Transverse colon (tissue), 4 donors: ENCODE results near the gene MANF. TPM values are rescaled to one million over a fixed set of nuclear protein-coding genes. Genes with fewer than 3 reads are reported as not detected.

Source experiments
- DNase-seq: peaks from one replicate; pipeline ENCODE4 v3.0.0-alpha.2; 2019
- H3K27ac ChIP-seq, 4 donors: fragments of 200-600 bp; sonication (generic); 2 replicates each; pipeline ENCODE4 v1.5.1; 2016 to 2018; ENCODE audit warnings: inconsistent platforms in 4 of 4
- H3K27me3 ChIP-seq: fragments of 200-600 bp; sonication (generic); 2 replicates; pipeline ENCODE4 v1.5.1; 2017; ENCODE audit warnings: inconsistent platforms
- H3K36me3 ChIP-seq, 4 donors: fragments of 200-600 bp; sonication (generic); 2 replicates each; pipeline ENCODE4 v1.5.1; 2017 to 2019; ENCODE audit warnings: inconsistent platforms in 4 of 4
- H3K4me1 ChIP-seq, 4 donors: fragments of 200-600 bp; sonication (generic); 2 replicates each; pipeline ENCODE4 v1.5.1; 2017 to 2020; ENCODE audit warnings: inconsistent platforms in 4 of 4
- H3K4me3 ChIP-seq, 4 donors: fragments of 200-600 bp; sonication (generic); 1 replicate in 1 of 4; 2 replicates in 3 of 4; pipeline versions ENCODE4 v1.5.1 to v1.6.1; 2017 to 2019; ENCODE audit warnings: inconsistent platforms in 4 of 4
- H3K9me3 ChIP-seq, 2 donors: fragments of 200-600 bp; sonication (generic); 2 replicates each; pipeline ENCODE4 v1.5.1; 2017 to 2019; ENCODE audit warnings: inconsistent platforms in 2 of 2
- EP300 ChIP-seq: sonication (generic); formaldehyde crosslinking; IDR thresholded peaks from one replicate; pipeline ENCODE4 v1.6.1; 2017; ENCODE audit warnings: antibody characterized with exemption, low read depth
- POLR2A ChIP-seq: fragments of 450-650 bp; IDR thresholded peaks from one replicate; pipeline ENCODE4 v1.6.1; 2016; ENCODE audit warnings: antibody characterized with exemption, mild to moderate bottlenecking, moderate library complexity
- POLR2AphosphoS5 ChIP-seq, 3 donors: sonication (generic); formaldehyde crosslinking; IDR thresholded peaks; one replicate each; pipeline ENCODE4 v1.6.1; 2016; ENCODE audit warnings: antibody characterized with exemption in 3 of 3
- WGBS, 2 donors: methylation state at CpG; one replicate each; pipeline ENCODE4 v1.1.5; 2018; ENCODE audit warnings: low coverage in 1 of 2; 5-methylcytosine and 5-hydroxymethylcytosine counted together
- in situ Hi-C, 4 donors: fragments of 200-750 bp; cut with MboI; loops; one replicate each; pipeline versions ENCODE4 v1.15.0 to v1.15.1; 2017; ENCODE audit warnings: low sequenced_read_pairs in 3 of 4, low pct_ligation_motif_present in 1 of 4, low pct_unique_long_range_greater_than_20kb in 1 of 4
- intact Hi-C: fragments of 100-400 bp; cut with DNase I; formaldehyde crosslinking; loops from one replicate; pipeline ENCODE4 v1.15.1; 2023; ENCODE audit warnings: low total_unique reads
- total RNA-seq, 4 donors: library from RNA; depleted of rRNA; stranded (reverse); fragments of >200 nt; gene quantifications; one replicate each; pipeline ENCODE4 v1.1.0, GENCODE V29; 2016
- TF ChIP-seq, protein P1 (sequence below), 5 experiments: fragments of 200-600 bp in 3 of 5; fragments of 450-650 bp in 2 of 5; sonication (generic) in 3 of 5; IDR thresholded peaks; 1 replicate in 2 of 5; 2 replicates in 3 of 5; pipeline ENCODE4 v1.5.1; 2016 to 2017; ENCODE audit warnings: antibody characterized with exemption in 5 of 5, inconsistent platforms in 3 of 5, mild to moderate bottlenecking in 2 of 5, moderate library complexity in 1 of 5

Gene MANF
- total RNA-seq, 4 donors from 2014 or later = 15.7 to 56.2 (median 26.6) TPM

DNA sequence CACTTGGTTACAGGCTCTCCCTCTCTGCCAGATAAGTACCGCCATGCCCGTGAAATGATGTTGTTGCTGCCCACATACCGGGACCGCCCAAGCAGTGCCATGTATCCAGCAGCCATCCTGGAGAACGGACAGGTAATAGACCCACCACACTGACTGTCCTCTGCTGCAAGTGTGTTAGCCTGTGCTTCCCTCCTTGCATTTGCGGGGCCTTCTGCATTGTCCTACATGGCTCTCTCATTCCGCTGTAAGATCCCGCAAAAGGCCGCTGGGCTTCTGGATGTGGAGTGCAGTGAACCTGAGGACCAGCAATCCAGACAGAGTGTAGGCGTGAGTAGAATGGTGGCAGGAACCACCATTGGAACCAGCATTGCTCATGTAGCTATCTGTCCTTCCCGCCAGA is 10.6 kb upstream of the MANF start:
- intact Hi-C loops (no loop called here), in situ Hi-C loops (loop anchor here in 3 of 4 donors (5.0 to 25.0 kb wide), 4 partner anchors 387 to 750 kb away; no protein-coding TSS in a partner anchor)
- WGBS, 2 donors = 93 to 100% methylated on average over 1 to 11 of the region's 11 CpGs
- H3K4me1 ChIP-seq = no peaks in the 10 kb centered on the region
- H3K27me3 ChIP-seq = no peaks in the 10 kb centered on the region
- H3K9me3 ChIP-seq = no peaks in the 10 kb centered on the region
- DNase-seq = no peak
- no peak for TF ChIP-seq POLR2AphosphoS5 (IDR thresholded peaks at IDR 0.05)
- no peak for TF ChIP-seq POLR2A
- TF ChIP-seq, protein P1, sequence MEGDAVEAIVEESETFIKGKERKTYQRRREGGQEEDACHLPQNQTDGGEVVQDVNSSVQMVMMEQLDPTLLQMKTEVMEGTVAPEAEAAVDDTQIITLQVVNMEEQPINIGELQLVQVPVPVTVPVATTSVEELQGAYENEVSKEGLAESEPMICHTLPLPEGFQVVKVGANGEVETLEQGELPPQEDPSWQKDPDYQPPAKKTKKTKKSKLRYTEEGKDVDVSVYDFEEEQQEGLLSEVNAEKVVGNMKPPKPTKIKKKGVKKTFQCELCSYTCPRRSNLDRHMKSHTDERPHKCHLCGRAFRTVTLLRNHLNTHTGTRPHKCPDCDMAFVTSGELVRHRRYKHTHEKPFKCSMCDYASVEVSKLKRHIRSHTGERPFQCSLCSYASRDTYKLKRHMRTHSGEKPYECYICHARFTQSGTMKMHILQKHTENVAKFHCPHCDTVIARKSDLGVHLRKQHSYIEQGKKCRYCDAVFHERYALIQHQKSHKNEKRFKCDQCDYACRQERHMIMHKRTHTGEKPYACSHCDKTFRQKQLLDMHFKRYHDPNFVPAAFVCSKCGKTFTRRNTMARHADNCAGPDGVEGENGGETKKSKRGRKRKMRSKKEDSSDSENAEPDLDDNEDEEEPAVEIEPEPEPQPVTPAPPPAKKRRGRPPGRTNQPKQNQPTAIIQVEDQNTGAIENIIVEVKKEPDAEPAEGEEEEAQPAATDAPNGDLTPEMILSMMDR (IDR thresholded peaks at IDR 0.05) = no peak
- no peak for TF ChIP-seq EP300
- no peak overlapping the region for H3K27ac ChIP-seq
- no peaks in the 10 kb centered on the region for H3K36me3 ChIP-seq
- H3K4me3 ChIP-seq = no peak overlapping the region

DNA sequence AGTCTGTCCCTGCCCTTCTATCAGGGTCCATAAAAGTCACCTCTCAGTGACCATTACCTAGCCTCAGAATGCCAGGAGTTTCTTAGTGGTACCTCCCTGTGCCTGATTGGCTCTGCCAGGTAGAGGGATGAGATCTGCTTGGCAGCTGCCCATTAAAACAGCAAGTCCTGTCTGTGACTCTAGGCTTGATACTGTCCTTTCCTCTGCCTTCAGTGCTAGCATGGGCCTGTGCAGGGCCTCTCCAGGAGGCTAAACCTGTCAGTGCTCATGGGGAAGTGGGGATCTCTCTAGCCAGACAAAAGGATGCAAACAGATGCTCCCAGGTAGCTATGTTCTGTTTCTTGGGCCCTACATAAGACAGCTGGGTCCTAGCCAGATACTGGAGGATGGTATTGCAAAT is 10.0 kb upstream of the MANF start:
- H3K9me3 ChIP-seq = no peaks in the 10 kb centered on the region
- intact Hi-C loops = loop anchor here (5.0 kb wide), 1 partner anchor 758 kb away; the partner anchor contains the start of gene MAPKAPK3
- TF ChIP-seq POLR2A = no peak
- no peak for TF ChIP-seq POLR2AphosphoS5 (IDR thresholded peaks at IDR 0.05)
- TF ChIP-seq, protein P1 (IDR thresholded peaks at IDR 0.05) = no peak
- TF ChIP-seq EP300 = no peak
- no peaks in the 10 kb centered on the region for H3K36me3 ChIP-seq
- in situ Hi-C loops = loop anchor here (10.0 to 25.0 kb wide), 5 partner anchors 287 to 763 kb away; partner anchors contain the start of genes CISH (in 2 of the 4), MAPKAPK3 (in 2 of the 4) and TEX264 (in 1 of the 4)
- no peaks in the 10 kb centered on the region for H3K27me3 ChIP-seq
- DNase-seq = no peak
- H3K4me3 ChIP-seq = no peak overlapping the region
- H3K4me1 ChIP-seq = no peaks in the 10 kb centered on the region
- H3K27ac ChIP-seq = no peak overlapping the region

DNA sequence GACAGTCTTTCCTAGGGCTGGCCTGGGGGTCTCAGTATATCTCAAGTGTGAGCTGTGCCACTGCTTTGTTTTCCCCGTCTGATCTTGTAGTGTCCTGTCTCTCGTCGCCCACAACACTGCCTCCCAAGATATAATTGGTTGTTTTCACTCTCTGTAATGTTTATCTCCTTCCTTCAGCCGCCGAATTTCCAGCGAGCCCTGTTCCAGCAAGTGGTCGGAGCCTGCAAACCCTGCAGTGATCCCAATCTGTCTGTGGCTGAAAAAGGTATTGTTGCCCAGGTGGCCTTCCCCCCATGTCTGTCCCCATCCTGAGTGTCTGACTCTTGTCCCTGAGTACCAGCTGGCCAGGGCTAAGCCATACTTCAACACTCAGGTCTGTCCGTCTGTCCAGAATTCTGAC is 9.5 kb upstream of the MANF start:
- Histone ChIP-seq H3K4me1 (no peaks in the 10 kb centered on the region), H3K4me3 (no peak overlapping the region), H3K27ac (no peak overlapping the region), H3K27me3 (no peaks in the 10 kb centered on the region), H3K36me3 (no peaks in the 10 kb centered on the region), H3K9me3 (no peaks in the 10 kb centered on the region)
- 80 to 90% methylated on average over 1 to 8 of the region's 8 CpGs for WGBS, 2 donors
- in situ Hi-C loops (loop anchor here (10.0 to 25.0 kb wide), 5 partner anchors 287 to 763 kb away; partner anchors contain the start of genes CISH (in 2 of the 4), MAPKAPK3 (in 2 of the 4) and TEX264 (in 1 of the 4)), intact Hi-C loops (loop anchor here (5.0 kb wide), 1 partner anchor 758 kb away; the partner anchor contains the start of gene MAPKAPK3)
- no peak for DNase-seq
- TF ChIP-seq EP300 = no peak
- no peak for TF ChIP-seq POLR2A
- TF ChIP-seq POLR2AphosphoS5 (IDR thresholded peaks at IDR 0.05) = no peak
- TF ChIP-seq, protein P1 (IDR thresholded peaks at IDR 0.05) = no peak

DNA sequence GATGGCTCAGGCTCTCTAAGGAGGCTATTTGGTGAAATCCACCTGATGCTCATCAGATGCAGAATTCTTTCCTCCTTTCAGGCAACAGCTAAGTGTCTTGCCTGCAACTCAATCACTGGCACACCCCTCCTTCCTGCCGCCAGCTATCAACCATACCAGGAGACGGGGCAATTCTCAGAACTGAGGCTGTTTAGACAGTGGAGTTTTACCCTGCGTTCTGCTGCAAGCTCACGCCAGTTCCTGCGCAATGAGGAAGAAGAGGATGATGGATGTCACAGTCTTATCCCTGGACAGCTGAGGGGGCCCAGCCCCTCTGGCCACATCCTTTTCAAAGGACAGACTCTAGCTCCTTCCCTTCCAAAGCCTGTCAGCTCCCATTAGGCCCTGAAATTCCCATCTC is 7.0 kb upstream of the MANF start:
- no peak for DNase-seq
- in situ Hi-C loops (loop anchor here (10.0 to 25.0 kb wide), 5 partner anchors 284 to 766 kb away; partner anchors contain the start of genes CISH (in 2 of the 4), MAPKAPK3 (in 2 of the 4) and TEX264 (in 1 of the 4)), intact Hi-C loops (loop anchor here (5.0 kb wide), 1 partner anchor 761 kb away; the partner anchor contains the start of gene MAPKAPK3)

More for the DNA sequence above, 7.0 kb upstream of the MANF start:
- 64% methylated on average over 5 of the region's 5 CpGs; no CpG with 5 or more reads in 1 of the 2 donors for WGBS, 2 donors
- TF ChIP-seq POLR2AphosphoS5 (IDR thresholded peaks at IDR 0.05) (no peak), EP300 (no peak), POLR2A (no peak)
- TF ChIP-seq, protein P1 (IDR thresholded peaks at IDR 0.05) = no peak
- Histone ChIP-seq H3K27ac (no peak overlapping the region), H3K27me3 (no peaks in the 10 kb centered on the region), H3K4me3 (no peak overlapping the region), H3K9me3 (no peaks in the 10 kb centered on the region), H3K36me3 (no peaks in the 10 kb centered on the region), H3K4me1 (no peaks in the 10 kb centered on the region)
